Lower leg skin (tissue), 3 donors: ENCODE data around the gene PRPS1L1.

Experiments used
- POLR2A ChIP-seq, 2 donors: fragments of 450-650 bp; IDR thresholded peaks; one replicate each; pipeline ENCODE4 v1.6.1; 2016 to 2017; ENCODE audit warnings: antibody characterized with exemption in 2 of 2, mild to moderate bottlenecking in 1 of 2, moderate library complexity in 1 of 2
- TF ChIP-seq, protein P1 (sequence below), 3 donors: fragments of 450-650 bp; IDR thresholded peaks; one replicate each; pipeline ENCODE4 v1.5.1; 2016; ENCODE audit warnings: antibody characterized with exemption in 3 of 3, mild to moderate bottlenecking in 3 of 3, moderate library complexity in 2 of 3

DNA sequence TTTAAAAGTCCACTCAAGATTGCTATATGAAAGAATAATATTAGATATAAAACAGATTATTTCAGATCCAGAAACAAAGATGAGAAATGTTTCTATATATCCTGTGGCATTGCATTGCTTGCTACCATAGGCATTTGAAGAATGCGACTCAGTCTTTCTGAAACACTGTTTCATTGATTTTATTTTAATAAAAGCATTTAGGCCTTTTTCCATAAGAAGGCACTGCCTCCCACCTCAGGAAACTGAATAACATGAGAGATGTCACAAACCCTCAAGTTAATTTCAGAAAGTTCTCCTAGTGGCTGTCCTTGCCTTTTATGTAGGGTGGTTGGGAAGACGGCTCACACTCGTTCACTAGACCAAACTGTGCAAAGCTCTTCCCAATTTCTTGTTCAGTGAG lies 23.3 kb downstream of the PRPS1L1 start:
- TF ChIP-seq POLR2A (IDR thresholded peaks at IDR 0.05) = no peak
- TF ChIP-seq, protein P1, sequence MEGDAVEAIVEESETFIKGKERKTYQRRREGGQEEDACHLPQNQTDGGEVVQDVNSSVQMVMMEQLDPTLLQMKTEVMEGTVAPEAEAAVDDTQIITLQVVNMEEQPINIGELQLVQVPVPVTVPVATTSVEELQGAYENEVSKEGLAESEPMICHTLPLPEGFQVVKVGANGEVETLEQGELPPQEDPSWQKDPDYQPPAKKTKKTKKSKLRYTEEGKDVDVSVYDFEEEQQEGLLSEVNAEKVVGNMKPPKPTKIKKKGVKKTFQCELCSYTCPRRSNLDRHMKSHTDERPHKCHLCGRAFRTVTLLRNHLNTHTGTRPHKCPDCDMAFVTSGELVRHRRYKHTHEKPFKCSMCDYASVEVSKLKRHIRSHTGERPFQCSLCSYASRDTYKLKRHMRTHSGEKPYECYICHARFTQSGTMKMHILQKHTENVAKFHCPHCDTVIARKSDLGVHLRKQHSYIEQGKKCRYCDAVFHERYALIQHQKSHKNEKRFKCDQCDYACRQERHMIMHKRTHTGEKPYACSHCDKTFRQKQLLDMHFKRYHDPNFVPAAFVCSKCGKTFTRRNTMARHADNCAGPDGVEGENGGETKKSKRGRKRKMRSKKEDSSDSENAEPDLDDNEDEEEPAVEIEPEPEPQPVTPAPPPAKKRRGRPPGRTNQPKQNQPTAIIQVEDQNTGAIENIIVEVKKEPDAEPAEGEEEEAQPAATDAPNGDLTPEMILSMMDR (IDR thresholded peaks at IDR 0.05) = no peak
